NCI-H226 (cell line): ENCODE data around the gene TIMP2.
A peak's percentile ranks its signal among the peaks of the same experiment; 100 is the strongest.
"Not testable (repeated sequence)": the region's sequence is repeated elsewhere in the genome, so short reads cannot be mapped to it uniquely, and the experiment has no call there.

Experiments
- DNase-seq: peaks from one replicate; pipeline ENCODE4 v3.0.0-alpha.2; 2015

Gene TIMP2

DNA sequence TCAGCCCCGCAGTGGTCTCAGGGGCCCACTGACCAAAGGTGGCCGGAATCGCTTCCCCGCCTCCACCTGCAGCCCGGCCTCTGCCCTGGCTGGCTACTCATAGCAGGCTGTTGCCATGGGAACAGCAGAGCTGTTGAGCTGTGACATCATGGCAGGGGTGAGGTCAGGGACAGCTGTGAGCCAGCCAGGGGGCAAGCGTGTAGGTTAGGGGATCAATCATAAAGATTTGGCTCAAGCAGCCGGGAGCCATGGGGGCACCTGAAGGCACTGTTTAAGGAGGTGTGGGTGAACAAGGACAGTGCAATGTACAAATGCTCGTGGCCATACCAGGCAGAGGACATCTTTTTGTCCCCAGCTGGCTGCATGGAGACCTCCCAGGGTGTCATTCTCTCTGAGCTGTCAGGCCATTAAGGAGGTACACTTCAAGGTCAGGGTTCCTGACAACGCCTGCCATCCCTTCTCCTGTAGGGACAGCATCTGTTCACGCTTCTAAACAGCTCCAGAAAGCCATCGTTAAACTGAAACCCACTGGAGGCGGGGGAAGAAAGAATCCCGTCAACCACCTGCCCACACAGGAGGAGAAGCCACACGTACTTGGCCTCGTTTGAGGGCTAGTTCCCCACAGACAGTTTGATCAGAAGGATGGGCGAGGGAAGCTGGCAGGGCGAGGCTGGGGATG, 21.9 kb downstream of the TIMP2 start, which contains the start of gene CEP295NL:
Gene CEP295NL, minus strand, starts transcription at position 101 of the 679 bp plus-strand sequence. CDS start 1,373 bp downstream, outside the sequence.
- DNase-seq, result peak; percentile 11

DNA sequence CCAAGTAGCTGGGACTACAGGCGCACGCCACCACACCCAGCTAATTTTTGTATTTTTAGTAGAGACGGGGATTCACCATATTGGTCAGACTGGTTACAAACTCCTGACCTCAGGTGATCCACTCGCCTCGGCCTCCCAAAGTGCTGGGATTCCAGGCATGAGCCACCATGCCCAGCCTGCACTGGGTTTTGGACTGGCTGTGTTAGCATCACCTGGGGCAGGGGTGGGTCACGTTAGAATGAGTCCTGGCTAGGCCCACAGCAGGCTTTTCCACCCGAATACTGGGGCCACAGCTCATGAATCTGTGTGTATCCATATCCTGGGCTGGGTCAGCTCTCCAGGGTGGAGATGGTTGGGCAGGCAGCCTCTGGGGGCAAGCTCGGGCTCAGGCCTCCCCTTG, 23.0 kb downstream of the TIMP2 start:
- not testable (repeated sequence) for DNase-seq

DNA sequence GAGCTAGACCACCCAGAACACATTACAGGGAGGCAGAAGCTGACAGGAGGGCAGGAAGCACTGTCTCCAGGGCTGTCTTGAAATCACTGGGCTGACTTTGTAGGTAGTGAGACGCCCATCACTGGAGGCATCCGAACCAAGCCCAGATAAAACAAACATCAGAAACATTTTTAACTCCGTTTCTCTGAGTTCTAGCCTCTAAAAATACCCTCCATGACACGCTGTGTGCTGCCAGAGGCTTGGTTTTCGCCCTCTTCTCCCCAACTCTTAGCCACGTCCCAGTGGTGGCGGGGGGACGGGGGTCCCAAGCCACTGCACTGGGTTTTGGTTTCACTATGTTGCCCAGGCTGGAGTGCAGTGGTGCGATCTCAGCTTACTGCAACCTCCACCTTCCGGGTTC, 23.4 kb downstream of the TIMP2 start:
- no peak for DNase-seq

DNA sequence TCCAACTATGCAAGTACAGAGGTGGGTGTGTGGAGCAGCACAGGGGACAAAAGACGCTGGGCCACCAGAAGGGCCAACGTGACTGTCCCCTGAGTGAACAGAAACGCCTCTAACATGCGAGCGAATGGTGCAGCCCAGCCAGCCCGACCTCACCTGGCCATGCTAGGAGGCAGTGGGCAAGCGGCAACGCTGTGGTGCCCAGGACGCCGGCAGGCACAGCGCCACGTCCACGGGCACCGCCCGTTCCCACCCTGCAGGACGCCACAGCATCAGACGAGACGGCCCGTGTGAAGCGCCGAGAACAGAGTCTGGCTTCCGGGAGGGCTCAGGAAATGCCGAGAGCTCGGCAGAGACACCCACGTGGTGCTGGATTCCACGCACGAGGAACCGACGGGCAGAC, 24.4 kb downstream of the TIMP2 start:
- DNase-seq, result no peak

DNA sequence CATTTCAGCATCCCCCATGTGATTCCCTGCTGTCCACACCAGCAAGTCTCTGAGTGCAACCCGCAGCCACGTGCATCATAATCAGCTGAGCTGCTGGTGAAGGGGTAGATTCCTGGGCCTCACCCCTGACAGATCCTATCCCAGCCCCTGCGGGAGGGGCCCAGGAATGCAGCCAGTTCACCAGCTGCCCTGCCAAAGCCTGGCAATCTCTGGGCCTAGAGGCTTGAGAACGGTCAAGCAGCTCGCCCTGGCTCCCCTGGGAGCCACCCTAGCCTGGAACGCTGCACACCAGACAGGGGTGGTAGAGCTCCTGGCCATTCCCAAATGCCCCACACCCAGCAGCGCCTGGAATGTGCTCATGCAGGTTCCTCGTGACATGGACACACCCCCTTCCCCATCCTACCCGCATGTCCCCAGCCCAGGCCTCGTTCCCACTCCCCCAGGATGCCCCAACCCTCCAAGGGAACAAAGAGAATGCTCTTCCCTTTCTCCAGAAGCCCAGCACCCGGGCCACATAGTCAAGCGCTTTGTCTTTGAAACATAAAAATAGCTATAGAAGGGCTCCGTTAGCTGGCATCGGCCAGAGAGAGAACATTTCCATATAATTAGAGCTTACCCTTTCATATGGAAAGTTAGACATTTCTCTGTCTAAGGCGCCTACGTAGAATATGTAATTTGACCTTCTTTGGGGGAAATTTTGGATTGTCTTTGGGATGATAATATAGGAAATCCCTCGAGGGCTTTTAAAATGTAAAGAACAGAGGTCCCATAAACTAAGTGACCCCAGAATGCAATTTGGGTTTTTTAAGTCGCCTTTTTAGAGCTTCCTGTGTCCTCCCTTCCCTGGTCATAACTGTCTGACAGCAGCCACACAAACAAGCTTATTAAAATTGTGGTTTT, 25.6 kb downstream of the TIMP2 start:
- DNase-seq, result peak; percentile 88

DNA sequence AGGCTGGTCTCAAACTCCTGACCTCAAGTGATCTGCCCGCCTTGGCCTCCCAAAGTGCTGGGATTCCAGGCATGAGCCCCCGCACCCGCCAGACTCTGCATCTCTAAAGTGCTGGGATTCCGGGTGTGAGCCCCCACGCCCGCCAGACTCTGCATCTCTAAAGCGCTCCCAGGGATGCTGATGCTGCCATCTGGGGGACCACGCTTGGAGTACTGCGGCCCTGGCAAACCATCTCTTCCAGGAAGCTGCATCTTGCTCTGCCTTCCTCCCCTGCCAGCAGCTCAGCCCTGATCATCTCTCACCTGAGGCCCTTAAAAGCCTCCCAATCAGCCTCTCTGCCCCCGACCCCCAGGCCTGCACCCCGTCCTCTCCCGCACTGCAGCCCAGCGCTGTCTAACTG, 26.2 kb downstream of the TIMP2 start:
- DNase-seq, result no peak

DNA sequence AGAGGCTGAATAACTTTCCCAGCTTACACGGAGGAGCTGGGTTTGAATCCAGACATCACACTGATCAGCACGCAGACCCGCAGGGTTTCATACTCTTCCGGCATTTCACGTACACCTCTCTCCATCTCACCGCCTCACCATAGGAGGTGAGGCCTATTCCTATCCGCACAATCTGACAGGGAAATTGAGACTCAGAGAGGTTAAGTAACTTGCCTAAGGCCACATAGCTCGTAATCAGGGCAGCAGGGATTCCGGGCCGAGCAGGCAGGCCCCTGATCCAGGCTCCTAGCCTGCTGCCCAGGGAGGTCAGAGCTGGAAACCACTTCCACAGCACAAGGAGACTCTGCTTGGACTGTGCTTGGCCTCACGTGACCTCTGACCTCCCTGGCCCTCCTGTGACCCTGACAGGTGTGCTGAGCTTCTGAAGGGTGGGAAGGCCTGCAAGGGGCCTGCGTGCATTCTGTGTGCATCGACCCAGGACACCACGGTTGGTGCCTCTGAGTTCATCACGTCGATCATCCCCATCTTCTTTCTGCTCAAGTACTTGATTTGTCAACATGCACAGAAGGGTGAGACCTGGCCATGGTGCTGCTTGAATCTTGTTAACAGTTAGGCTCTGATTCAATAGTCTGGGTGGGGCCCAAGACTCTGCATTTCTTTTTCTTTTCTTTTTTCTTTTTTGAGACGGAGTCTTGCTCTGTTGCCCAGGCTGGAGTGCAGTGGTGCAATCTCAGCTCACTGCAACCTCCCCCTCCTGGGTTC, 26.9 kb downstream of the TIMP2 start:
- DNase-seq, result no peak

DNA sequence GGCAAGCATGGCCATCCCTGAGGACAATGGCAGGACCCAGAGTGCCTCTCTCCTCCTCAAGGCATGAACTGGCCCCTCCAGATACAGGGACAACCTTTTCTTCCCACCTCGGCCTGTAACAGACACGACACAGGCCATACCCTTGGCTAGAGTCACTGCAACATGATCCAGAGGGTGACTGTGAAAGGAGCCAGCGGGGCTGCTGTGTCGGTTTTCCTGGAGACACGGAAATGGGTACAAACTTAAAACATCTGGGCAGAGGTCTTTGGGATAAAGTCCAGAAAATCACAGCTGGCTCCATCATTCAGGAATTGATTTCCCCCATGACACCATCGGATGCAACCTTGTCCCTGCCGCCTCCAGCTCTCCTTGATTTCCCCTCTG, 27.5 kb downstream of the TIMP2 start:
- no peak for DNase-seq

DNA sequence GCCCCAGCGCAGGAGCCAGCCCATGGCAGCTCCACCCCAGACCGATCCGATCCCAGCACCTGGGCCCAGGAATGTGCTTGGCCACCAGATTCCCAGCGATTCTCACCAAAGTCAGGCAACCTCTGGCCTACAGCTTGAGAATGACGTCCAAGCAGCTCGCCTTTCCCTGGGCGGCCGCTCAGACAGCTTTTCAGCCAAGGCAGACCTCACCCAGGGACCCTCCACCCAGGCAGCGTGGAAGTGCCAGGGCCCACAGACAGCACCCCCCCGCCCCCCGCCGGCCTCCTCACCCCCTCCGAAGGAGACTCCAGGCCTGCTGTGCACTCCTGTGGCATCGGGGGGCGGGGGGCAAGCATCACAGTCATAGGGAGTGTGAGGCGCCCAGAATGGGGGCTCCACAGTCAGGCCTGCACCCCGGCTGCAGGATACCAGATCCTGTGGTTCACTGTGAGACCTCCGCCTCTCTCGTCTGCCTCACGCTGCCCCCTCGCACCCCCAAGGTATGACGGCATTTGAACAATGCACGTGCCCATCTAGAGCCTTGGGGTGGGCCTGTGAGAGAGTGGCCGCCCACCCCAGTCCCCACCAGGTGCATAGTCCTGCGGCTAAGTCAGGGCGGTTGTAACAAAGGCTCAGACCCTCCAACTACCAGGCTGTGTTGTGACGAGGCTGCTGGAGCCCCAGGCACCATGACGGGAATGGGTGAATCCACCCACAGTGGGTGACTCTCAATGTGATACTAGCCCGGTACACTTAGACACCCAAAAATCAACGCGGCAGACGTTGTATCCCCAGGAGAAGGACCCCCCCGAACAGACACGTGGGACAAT, 28.1 kb downstream of the TIMP2 start:
- DNase-seq, result no peak

DNA sequence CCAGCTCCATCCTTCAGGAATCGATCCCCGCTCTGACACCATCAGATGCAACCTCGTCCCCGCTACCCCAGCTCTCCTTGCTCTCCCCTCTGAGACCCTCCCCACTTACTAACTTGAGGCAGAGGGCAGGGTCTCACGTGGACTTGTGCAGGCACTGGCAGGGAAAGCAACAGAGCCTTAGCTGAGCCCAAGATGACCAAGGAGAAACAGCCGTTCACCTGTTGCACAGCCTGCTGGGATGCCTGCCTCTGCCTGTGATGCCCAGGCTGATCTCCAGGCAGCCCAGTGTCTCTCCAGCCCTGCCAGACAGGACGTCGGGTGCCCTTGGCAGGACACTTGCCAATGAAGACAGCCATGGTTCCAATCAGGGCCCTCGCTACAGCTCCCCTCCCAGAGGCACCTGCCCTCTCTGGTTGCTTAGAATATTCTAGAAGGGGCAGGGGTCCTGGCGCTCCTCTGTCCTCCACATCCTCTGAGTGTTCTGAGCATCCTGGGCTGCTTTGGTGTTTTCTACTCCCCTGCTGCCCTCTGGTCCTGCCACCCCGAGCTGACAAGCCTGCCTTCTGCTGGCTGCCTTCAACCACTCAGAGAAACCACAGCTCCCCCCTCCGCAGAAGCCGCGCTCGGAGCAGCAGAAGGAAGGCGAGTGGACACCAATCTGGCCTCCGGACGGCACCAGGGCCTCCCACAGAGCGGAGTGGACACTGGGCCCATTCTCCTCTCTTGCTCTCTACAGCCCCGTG, 28.9 kb downstream of the TIMP2 start:
- DNase-seq, result no peak

DNA sequence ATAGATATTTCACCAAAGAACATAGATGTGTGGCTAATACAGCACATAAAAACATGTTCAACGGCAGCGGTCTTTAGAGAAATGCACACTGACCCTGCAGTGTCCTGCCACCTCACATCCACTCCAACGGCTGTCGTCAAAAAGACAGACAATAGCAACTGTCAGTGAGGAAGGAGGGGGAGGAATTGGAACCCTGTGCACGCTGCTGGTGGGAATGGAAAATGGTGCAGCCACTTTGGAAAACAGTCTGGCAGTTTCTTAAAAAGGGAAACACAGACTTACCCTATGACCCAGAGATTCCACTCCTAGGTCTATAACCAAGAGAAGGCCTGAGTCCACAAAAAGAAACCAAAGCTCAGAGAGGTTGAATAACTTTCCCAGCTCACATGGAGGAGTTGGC, 29.9 kb downstream of the TIMP2 start:
- DNase-seq, result no peak

DNA sequence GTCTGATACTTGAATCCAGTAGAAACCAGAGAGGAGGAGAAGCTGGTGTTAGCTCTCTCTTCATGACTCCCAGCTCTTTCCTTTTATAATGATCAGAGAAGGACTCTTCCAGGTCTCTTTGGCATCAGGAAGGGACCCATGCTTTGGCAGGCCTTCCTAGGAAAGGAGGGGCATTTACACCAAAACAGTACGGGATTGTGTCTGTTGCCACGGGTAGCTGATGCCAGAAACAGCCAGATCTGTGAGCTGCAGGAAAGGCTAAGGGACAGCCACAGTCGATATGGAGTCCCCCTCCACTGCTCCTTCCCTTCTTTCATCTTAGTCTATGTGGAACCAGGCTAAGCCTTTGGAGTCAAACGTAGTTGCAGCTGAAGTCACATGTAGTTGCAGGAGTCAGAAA, 31.5 kb downstream of the TIMP2 start:
- no peak for DNase-seq

DNA sequence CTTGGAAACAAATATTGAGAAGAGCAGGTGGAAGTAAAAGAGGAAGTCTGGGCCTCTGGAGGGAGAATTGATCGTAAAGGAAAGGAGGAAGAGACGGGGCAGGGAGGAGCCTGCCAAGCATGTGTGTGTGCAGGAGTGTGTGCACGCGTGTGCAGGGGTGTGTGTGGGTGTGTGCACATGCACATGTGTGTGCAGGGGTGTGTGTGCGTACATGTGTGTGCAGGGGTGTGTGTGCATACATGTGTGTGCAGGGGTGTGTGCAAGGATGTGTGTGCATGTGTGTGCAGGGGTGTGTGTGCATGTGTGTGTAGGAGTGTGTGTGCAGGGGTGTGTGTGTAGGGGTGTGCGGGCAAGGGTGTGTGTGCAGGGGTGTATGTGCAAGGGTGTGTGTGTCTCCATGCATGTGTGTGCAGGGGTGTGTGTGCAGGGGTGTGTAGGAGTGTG, 32.2 kb downstream of the TIMP2 start:
- no peak for DNase-seq

DNA sequence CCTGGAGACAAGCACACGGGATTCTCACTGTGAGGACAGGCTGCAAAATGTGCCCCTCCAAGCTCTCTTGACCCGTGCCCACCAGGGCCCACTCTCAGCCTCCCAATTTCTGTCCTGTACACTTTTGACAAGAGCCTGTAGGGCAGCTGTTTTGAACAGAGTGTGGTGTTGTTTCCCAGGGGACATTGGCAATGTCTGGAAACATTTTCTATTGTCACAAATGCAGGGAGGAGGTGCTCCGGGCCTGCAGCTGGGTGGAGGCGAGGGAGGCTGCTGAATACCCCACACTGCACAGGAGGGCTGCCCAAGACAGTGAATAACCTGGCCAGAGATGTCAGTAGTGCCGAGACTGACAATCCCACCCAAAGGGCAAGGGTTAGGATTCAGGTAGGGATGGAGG, 32.7 kb downstream of the TIMP2 start:
- no peak for DNase-seq

DNA sequence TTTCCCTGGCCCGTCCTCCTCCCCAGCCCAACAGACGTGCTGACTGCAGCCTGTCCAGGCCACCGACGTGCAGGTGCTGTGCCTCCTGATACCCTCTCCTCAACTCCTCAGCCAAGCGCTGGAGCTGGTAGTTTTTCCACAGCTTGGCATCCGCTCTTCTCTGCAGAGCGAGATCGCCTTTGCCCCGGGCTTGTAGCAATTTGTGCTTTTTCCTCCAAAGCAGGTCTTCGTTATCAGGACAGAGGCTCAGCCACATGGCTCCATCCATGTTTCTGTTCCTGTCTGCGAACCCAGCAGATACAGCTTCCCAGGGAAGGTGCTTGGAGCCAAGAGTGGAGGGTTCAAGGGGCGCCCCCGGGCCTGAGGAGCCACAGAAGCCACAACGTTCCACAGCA, 33.1 kb downstream of the TIMP2 start:
- DNase-seq, result no peak

DNA sequence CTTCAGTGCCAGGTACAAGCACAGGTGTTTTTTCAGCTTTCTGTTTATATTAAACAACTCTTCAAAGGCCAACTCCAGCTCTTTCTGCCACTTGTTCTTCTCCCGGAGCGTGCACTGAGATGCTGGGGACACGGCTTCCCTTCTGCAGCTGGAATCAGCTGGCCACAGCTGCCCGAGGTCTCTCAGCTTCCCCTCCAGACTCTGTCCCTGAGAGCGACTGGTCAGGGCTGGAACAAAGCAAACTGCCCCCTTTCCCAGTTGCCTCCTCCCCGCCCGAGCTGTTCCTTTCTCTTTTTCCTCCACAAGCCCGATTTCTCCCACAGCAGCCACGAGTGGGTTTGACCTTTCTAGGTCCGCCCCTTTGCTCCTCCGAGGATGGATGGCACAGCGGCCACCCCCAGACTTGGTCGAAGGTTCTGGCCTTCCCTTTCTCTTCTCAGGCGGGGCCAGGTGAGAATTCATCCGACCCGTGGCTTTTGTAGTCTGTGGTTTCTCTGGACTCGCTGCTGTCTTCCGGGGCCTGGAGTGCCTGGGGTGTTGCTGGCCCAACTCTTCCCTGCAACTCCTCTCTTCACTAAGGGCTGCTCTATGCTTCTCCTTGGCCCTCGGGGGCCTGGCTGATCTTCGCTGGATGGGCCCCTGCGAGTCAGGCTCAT, 33.7 kb downstream of the TIMP2 start:
- DNase-seq, result no peak

DNA sequence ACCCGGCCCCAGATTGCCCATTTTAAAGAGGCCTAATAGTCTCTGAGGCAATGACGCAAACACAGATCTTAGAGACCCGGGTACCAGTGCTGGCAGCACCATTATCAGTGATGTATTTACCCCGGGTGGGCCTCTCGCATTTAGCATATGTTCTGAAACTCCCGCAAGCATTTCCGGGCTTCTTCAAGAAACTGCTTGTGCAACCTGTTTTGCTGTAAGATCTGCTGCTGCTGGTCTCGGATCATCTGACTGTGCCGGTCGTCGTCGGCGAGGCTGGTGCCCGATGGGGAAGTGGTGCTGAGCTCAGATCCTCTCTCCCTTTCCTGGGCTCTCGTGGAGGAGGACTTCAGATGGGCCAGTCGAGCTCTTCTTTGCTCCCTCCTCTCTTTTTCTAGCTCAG, 34.7 kb downstream of the TIMP2 start:
- DNase-seq, result no peak

DNA sequence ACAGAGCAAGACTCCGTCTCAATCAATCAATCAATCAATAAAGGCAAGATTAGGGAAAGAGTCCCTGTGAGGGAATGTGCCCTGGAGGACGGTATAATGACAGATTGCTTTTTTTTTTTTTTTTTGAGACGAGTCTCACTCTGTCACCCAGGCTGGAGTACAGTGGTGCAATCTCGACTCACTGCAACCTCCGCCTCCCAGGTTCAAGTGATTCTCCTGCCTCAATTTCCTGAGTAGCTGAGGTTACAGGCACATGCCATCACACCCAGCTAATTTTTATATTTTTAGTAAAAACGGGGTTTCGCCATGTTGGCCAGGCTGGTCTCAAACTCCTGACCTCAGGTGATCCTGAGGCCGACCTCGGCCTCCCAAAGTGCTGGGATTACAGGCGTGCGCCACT, 35.1 kb downstream of the TIMP2 start:
- DNase-seq, result not testable (repeated sequence)

DNA sequence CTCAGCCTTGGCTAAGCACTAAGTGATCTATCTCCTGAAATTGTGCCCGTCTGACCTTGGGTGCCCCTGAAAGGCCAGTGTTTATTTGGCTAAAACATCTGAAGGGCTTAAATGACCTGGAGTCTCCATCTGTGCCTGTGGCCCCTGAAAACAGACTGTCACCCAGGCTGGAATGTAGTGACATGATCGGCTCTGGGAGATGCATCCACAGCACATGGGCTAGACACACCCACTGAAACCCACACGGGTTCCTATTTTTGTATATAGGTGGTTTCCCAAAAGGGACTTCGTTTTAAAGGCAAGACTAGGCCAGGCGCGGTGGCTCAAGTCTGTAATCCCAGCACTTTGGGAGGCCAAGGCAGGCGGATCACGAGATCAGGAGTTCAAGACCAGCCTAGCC, 35.7 kb downstream of the TIMP2 start:
- no peak for DNase-seq

DNA sequence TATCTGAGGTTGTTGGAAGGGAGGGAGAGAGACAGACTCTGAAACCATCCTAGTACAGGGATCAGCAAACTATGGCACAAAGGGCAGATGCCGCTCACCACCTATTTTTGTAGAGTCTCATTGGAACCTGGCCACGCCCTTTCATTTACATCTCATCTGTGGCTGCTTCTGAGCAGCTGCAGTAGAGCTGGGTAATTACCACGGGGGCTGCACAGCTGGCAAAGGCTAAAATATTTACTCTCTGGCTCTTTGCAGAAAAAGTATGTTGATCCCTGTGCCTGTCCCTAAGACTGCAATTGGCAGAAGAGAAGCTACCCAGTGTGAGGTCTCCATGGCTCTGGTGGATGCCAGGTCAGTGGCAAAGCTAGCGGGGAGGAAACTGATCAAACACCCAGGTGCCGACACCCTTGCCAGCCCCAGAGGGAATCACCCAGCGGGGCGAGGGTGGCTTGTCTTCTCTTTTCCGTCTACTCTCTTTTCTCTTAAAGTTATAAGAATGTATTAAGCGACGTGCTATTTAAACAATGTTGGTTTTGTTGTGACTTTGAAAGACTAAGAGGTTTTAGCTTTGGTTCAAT, 36.2 kb downstream of the TIMP2 start:
- no peak for DNase-seq

DNA sequence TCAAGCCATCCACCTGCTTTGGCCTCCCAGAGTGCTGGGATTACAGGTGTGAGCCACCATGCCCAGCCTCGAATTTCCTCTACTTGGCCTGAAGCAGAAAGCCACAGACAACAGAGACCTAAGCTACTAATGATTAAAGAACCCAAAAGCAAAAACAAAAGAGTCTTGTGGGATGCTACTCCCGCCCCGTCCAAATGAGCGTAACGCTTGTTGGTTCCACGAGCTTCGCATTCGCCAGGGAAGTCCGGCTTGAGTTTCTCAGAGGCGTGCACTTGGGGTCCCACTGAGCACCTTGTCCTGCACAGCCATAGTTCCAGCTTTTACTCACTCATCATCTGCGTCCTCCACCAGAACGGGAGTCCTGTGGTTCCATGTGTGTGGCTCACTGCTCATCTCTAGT, 38.2 kb downstream of the TIMP2 start:
- no peak for DNase-seq
